ENCODE measurements around the gene COL7A1.

DNA sequence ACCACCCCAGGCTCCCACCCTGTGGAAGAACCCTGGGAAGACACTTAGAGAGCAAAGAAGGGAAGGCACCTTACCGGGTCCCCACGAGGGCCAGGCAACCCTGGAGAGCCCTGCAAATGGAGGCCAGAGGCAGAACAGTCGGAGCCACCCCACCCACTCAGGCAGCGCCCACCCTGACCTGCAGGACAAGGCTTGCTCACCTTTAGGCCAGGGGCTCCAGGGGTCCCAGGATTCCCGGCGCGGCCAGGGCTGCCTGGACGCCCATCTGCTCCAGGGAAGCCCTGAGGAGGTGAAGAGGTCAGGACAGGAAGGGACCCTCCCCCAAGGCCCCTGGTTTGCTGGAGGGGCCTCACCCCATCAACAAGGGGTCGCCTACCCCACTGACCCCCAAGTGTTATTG, 10.3 kb downstream of the COL7A1 start:
- TF ChIP-seq, protein P1, sequence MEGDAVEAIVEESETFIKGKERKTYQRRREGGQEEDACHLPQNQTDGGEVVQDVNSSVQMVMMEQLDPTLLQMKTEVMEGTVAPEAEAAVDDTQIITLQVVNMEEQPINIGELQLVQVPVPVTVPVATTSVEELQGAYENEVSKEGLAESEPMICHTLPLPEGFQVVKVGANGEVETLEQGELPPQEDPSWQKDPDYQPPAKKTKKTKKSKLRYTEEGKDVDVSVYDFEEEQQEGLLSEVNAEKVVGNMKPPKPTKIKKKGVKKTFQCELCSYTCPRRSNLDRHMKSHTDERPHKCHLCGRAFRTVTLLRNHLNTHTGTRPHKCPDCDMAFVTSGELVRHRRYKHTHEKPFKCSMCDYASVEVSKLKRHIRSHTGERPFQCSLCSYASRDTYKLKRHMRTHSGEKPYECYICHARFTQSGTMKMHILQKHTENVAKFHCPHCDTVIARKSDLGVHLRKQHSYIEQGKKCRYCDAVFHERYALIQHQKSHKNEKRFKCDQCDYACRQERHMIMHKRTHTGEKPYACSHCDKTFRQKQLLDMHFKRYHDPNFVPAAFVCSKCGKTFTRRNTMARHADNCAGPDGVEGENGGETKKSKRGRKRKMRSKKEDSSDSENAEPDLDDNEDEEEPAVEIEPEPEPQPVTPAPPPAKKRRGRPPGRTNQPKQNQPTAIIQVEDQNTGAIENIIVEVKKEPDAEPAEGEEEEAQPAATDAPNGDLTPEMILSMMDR (IDR thresholded peaks at IDR 0.05; ENCODE audit: control extremely low read depth in 1 of 3, insufficient read depth in 1 of 3, low read depth in 1 of 3, low read length in 3 of 3) = no peak
- TF ChIP-seq POLR2A (IDR thresholded peaks at IDR 0.05; ENCODE audit: control extremely low read depth in 1 of 2, low read depth in 2 of 2, low read length in 2 of 2) (no peak), POLR2AphosphoS5 (IDR thresholded peaks at IDR 0.05; ENCODE audit: low read depth, low read length) (no peak), EP300 (IDR thresholded peaks at IDR 0.05; ENCODE audit: borderline replicate concordance in 1 of 2, low read depth in 2 of 2, low read length in 2 of 2) (no peak), CREB1 (IDR thresholded peaks at IDR 0.05) (no peak)

Measured in H1 (cell line).